Measurements from ENCODE around the gene PKD1L1. TPM values are rescaled to one million over a fixed set of nuclear protein-coding genes. Genes with fewer than 3 reads are reported as not detected.

Gene PKD1L1, protein sequence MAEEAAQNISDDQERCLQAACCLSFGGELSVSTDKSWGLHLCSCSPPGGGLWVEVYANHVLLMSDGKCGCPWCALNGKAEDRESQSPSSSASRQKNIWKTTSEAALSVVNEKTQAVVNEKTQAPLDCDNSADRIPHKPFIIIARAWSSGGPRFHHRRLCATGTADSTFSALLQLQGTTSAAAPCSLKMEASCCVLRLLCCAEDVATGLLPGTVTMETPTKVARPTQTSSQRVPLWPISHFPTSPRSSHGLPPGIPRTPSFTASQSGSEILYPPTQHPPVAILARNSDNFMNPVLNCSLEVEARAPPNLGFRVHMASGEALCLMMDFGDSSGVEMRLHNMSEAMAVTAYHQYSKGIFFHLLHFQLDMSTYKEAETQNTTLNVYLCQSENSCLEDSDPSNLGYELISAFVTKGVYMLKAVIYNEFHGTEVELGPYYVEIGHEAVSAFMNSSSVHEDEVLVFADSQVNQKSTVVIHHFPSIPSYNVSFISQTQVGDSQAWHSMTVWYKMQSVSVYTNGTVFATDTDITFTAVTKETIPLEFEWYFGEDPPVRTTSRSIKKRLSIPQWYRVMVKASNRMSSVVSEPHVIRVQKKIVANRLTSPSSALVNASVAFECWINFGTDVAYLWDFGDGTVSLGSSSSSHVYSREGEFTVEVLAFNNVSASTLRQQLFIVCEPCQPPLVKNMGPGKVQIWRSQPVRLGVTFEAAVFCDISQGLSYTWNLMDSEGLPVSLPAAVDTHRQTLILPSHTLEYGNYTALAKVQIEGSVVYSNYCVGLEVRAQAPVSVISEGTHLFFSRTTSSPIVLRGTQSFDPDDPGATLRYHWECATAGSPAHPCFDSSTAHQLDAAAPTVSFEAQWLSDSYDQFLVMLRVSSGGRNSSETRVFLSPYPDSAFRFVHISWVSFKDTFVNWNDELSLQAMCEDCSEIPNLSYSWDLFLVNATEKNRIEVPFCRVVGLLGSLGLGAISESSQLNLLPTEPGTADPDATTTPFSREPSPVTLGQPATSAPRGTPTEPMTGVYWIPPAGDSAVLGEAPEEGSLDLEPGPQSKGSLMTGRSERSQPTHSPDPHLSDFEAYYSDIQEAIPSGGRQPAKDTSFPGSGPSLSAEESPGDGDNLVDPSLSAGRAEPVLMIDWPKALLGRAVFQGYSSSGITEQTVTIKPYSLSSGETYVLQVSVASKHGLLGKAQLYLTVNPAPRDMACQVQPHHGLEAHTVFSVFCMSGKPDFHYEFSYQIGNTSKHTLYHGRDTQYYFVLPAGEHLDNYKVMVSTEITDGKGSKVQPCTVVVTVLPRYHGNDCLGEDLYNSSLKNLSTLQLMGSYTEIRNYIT (N-terminal part only)
- under 1 TPM; 0.18 to 0.83 (median 0.44) TPM for total RNA-seq

GRCh38 chr7:47948141-47948790 is at the start of gene PKD1L1:
PKD1L1 (minus strand) TSS chr7:47948466; CDS start chr7:47948440, 26 bp downstream.
- H3K36me3 ChIP-seq: no peaks in the 10 kb centered on the region
- H3K27me3 ChIP-seq: no peaks in the 10 kb centered on the region
- no peak within 1 kb of the TSS for H3K27ac ChIP-seq
- H3K4me1 ChIP-seq: no peaks in the 10 kb centered on the region
- H3K4me3 ChIP-seq: no peak within 1 kb of the TSS
- DNase-seq: no peak
- TF ChIP-seq, protein P1, sequence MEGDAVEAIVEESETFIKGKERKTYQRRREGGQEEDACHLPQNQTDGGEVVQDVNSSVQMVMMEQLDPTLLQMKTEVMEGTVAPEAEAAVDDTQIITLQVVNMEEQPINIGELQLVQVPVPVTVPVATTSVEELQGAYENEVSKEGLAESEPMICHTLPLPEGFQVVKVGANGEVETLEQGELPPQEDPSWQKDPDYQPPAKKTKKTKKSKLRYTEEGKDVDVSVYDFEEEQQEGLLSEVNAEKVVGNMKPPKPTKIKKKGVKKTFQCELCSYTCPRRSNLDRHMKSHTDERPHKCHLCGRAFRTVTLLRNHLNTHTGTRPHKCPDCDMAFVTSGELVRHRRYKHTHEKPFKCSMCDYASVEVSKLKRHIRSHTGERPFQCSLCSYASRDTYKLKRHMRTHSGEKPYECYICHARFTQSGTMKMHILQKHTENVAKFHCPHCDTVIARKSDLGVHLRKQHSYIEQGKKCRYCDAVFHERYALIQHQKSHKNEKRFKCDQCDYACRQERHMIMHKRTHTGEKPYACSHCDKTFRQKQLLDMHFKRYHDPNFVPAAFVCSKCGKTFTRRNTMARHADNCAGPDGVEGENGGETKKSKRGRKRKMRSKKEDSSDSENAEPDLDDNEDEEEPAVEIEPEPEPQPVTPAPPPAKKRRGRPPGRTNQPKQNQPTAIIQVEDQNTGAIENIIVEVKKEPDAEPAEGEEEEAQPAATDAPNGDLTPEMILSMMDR (IDR thresholded peaks at IDR 0.05): no peak
- no peak for TF ChIP-seq POLR2A (IDR thresholded peaks at IDR 0.05)
- no peaks in the 10 kb centered on the region for H3K9me3 ChIP-seq

GRCh38 chr7:47992446-47992845 is 44.2 kb upstream of the PKD1L1 start:
- H3K4me3 ChIP-seq: peak overlapping the region in 2 of 4 donors; percentile 48 to 63
- no peaks in the 10 kb centered on the region for H3K9me3 ChIP-seq
- TF ChIP-seq POLR2A (IDR thresholded peaks at IDR 0.05): no peak
- TF ChIP-seq, protein P1 (IDR thresholded peaks at IDR 0.05): no peak
- no peaks in the 10 kb centered on the region for H3K27me3 ChIP-seq
- DNase-seq: no peak
- H3K4me1 ChIP-seq: no peaks in the 10 kb centered on the region
- no peaks in the 10 kb centered on the region for H3K36me3 ChIP-seq
- peak overlapping the region in 3 of 4 donors; percentile 15 to 86 (median 57) for H3K27ac ChIP-seq

- H3K27ac ChIP-seq: peak overlapping the region; percentile 21 to 86 (median 64)
Observed at GRCh38 chr7:47991741-47992311, 43.6 kb upstream of the PKD1L1 start.

DNA sequence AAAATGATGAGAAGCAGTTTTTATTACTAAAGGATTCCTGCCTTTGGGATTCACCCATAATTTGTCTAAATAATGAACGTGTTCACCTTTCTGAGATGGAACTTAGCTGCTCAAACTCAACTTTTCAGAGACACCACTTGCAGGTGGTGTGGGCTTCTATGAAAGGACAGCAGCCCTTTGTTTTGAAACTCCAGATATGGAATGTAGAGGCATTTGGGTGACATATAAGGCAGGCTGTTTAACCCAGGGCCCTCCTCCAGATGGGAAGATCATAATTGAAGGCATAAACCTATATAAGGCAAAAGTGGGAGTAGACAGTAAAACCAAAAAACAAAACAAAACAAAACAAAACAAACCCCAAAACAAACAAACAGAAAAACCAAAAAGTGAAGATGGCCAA is 43.0 kb upstream of the PKD1L1 start:
- Histone ChIP-seq H3K27ac (peak overlapping the region; percentile 21 to 86 (median 64)), H3K27me3 (no peaks in the 10 kb centered on the region), H3K36me3 (no peaks in the 10 kb centered on the region), H3K4me3 (peak overlapping the region in 2 of 4 donors; percentile 56 to 63), H3K9me3 (no peaks in the 10 kb centered on the region), H3K4me1 (no peaks in the 10 kb centered on the region)
- DNase-seq: no peak
- TF ChIP-seq, protein P1 (IDR thresholded peaks at IDR 0.05): no peak
- no peak for TF ChIP-seq POLR2A (IDR thresholded peaks at IDR 0.05)

More at GRCh38 chr7:47991741-47992311, 43.6 kb upstream of the PKD1L1 start:
- no peaks in the 10 kb centered on the region for H3K36me3 ChIP-seq
- H3K4me3 ChIP-seq: peak overlapping the region; percentile 46 to 63 (median 52)
- peak; percentile 88 to 96 (median 94) for DNase-seq
- no peaks in the 10 kb centered on the region for H3K4me1 ChIP-seq
- no peak for TF ChIP-seq POLR2A (IDR thresholded peaks at IDR 0.05)
- TF ChIP-seq, protein P1 (IDR thresholded peaks at IDR 0.05): peak; percentile 31 to 67 (median 60)
- H3K27me3 ChIP-seq: no peaks in the 10 kb centered on the region
- H3K9me3 ChIP-seq: no peaks in the 10 kb centered on the region
